NCI-H2029 (cell line): ENCODE data around the gene ANK3.

ENCODE experiments used
- DNase-seq: peaks from one replicate; lab custom pipeline; 2025; lab: John Stamatoyannopoulos, UW

ANK3 gene

DNA sequence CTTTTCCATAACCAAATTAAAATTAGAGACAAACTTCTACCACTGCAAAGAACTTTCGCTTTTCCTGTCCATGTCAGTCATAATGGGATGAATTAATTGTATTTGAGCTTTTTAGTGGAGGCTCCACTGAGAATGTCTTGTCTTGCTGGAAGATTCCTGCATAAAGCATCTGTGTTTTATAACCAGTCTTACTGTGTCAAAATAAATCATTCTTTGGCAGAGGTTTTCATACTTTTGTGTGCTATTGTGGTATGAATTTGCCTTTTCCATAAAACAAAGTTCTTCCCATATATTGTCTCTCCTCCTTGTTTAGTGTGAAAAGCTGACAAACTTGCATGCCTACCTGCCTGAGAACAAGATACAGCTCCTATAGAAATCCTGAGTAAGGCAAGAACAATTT is 358.5 kb downstream of the ANK3 start:
- no peak for DNase-seq

DNA sequence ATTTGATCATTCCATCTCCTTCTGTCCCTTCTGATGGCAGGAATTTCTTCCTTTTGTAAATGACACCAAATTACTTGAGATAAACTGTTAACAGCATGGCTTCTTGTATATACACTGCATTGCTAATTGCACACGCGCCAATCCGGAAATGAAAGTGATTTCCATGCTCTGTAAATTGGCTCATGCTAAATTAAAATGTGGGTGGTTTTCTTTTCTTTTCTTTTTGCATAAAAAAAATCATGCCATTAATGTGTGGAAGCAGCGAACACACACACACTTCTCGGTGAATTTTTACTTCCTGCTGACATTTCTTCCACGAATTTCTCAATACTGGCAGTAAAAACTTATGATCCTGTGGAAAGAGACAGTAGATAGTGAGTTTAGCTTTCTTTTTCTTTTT is 360.2 kb downstream of the ANK3 start:
- DNase-seq, result no peak

DNA sequence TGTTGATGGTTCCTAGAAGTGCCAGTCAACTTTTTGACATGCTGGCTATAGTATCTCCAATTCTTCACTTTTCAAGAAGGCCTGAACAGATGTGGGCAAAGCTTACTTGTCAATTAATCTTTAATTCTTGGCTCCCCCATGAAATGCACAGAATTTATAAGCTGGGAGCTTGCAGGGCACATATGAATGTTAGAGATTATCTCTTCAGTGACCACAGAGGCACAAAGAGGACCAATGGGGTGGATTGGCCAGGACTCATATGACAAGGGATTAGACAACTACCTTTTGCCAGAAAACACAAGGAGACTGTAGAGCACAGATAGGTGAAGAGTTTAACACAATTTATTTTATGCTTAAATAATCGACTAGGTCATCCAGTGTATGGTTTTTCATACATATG is 361.6 kb downstream of the ANK3 start:
- no peak for DNase-seq

DNA sequence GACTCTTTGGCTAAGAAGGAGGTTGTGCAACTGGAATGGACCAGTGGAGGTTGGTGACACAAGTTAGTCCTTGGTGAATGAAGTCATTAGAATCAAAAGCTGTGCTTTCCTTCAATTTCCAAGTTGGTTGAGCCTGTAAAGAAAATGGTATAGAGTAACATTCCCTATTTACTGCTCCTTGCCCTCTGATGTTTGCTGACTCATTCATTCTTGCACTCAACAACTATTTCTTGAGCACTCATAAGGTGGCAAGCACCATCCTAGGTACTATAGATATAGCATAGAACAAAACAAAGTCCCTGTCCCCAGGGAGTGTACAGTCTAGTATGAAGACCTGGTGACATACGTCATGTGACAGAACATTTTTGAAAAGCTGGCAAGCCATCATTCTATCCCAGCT is 364.4 kb downstream of the ANK3 start:
- no peak for DNase-seq

DNA sequence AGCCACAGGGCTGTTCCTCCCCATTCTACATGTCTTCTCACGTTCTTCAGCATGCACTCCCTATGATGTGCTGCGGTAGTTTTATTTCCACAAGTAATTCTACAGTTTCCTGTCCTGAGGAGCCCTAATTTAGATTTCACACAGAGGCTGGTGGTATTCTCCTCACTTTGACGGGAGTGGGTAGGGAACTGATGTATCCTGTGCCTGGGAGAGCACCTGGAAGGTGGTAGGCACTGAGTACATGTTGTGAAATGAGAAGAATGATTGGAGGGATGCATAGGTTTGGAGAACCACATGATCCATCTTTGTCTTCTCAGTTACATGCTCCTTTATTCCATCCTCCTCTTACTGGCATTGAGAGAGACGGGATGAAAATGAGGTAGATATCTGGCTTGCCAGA is 365.2 kb downstream of the ANK3 start:
- DNase-seq, result no peak

DNA sequence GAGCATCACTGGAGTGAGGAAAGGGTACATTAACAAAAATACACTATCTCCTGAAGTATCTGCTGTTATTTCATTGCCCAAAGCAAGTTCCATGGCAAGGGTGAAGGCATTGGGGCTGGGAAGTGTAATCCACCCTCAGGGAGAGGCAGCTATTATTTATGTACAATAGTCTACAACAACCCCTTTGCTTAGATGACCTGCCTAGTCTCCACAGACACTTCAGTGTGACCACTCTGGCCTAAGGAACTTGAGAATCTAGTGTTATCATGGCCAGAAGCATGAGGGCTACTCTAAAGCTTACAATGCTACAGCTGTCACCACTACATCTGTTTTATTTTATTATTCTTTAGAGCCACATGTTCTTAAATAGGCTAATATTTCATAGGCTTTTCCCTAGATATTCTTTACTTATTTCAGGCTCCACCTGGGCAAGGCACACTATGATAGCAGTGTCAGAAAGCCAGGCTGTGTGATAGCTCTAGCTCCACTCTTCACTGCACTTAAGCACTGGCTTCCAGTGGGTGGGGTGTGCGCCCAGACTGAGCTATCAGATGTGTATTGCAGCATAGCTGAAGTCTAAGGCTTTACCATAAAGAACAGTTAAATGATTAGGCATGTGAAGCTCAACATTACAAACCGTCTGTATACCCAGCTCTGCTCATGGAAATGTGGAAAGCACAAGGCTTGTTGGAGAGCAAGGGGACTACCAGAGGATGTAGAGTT is 366.4 kb downstream of the ANK3 start:
- DNase-seq, result no peak

DNA sequence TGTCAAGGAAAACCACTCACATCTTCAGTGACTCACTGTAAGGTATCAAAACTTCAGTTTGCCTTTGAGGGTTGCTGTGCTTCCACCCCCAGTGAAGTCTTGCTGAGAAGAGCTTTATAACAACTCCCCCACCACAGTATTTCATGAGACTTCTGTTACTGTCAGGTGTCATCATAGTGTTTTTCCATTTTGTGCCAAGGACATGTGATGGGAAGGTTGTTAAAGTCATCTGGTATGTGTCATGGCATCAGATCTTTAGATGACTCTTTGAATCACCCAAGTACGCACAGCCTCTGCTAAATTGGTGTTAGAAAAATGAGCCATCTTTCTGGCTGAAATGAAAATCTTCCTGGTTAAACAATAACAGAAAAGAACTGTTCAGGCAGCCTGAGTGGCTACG is 368.3 kb downstream of the ANK3 start:
- DNase-seq, result no peak

DNA sequence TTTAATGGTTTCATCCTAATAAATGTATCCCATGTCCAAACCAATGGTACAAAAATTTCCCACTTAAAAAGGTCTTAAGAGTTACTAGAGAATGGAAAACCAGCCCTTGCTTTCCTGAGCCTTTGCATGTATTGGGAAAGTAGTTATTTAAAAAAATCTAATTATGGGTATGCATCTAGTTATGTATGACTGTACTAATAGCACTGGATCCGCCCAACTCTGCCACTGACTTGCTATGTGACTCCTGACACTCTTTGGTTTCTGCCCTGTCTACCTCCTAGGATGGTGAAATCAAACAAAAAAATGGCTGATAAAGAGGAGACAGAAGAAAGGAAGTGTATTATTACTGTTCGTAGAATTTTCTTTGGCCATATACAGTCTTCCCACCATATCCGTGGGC is 372.9 kb downstream of the ANK3 start:
- no peak for DNase-seq

DNA sequence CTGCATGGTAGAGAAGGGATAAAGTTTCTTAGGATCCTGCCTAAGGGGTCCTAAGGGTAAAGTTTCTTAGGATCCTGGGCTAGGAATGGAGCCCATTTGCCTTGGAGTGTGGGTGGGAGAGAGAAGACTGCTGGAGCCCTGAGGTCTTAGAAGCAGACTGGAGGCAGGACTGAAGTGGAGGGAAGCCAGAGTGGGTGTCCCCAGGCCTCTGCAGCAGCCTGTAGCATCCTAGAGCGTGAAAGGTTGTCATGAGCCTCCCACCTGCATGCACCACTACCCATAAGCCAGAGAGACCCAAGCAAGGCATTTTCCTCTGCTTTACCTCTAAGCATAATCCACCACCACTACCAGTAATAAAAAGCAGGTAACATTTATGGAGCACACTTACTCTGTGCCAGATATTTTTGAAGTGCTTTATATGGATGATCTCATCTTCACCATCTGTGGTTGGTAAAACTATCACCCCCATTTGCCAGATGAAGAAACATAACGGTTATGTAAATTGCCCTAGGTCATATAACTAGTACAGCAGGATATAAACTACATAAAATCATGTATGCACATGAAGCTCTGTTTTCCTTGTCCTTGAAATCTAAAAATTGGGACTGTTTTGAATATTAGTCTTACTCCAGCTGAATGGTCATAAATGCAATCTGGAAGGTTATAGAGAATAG is 379.8 kb downstream of the ANK3 start:
- DNase-seq, result no peak

DNA sequence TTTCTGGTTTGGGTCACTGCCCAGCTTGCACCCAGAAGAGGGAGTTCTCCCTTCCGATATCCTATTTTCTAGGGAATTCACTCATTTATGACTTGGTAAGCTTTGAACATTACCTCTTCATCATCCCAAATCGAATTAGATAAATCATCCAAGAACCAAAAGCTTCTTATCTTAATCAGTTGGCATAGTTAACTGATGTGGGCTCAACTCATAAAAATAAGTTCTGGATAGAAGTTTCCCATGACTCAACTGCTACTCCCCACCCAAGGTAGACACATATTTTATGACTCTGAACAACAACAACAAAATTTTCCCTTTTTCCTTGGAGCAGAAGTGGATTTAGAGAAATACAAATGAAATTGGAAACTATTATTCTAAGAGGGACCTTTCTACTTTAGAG is 380.4 kb downstream of the ANK3 start:
- no peak for DNase-seq

DNA sequence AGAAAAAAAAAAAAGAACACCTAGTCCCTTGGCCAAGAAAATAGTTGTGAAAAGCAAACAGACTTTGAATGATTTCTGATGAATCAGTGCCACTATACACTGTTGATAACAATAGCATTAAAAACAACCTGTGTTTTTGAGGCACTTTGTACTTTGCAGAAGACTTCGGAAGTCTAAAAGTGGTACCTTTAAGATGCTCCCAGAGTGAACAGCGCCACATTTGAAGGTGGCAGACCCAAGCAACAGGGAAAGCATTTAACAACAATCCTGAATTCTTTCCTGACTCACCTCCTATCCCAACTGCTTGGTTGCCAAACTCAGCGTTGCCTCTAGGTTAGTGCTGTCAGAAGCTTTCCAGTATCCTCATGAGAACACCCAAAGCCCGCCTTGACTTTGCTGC is 380.9 kb downstream of the ANK3 start:
- no peak for DNase-seq

DNA sequence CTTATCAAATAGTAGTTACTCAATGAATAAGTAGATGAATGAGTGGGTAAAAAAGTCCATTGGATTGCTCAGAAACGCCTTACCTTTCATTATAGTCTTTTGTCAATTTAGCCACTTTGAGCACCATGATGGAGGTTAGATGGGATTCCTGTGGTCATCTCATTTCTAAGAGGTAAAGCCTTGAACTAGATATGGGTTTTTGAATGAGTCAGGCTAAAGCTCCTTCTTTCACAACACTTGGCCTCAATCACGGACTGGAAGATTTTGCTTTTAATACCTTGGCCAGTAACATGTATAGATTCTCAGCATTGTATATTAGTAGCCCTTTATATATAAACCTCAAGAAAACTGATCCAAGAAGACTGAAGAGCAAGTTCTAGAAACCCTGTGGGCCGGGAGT is 383.6 kb downstream of the ANK3 start:
- no peak for DNase-seq

DNA sequence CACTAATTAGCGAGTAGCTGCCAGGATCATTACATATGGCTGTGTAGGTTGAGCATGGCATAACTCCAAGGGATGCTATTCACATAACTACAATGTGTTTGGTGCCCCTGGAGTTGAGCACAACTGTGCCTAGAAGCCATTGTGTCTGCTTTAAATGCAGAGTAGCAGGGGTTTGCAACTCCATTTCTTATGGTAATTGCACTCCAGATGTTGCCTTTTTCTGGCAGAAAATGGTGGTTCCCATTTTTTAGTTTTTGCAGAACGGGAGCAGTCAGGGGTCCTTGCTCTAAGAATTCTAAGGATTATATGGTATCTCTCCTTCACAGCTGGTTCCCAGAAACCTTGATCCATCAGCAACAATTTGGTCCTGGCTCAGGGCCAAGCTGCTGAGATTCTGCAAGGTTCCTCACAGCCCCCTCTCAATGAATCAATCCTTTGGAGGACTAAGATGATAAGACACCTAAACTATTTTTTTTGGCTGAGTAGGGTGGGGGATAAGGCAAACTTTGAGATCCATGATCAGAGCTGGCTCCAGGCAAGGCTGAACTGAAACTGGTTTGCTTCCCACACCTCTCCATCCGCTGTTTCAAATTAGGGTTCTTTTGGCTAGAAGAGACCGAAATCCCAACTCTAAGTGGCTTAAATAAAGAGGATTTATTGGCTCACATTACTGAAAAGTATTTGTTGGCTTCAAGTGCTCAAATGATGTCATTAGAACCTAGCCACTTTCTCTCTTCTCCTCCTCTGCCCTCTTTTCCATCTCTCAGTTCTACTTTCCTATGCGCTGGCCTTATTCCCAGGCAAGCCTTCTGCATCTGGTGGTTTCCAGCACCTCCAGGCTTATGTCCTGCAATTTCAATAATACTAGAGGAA is 385.8 kb downstream of the ANK3 start:
- no peak for DNase-seq

DNA sequence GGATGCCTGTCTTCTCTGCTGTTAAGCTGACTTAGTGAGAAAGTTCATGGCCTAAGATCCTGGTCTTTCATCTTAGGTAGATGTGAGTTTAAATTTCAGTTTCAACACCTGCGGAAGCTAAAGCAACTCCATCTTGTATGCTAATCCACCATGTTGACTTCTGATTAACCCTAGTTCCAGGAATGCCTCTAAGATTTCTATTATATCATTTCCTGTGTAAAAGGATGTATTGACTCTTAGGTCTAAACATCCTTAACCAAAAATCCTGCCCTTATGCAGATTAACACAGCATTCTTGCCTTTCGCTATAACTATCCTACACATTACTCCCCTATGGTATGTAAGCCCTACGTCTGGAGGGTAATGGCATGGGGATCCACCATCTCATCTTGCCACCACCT is 388.9 kb downstream of the ANK3 start:
- DNase-seq, result no peak

DNA sequence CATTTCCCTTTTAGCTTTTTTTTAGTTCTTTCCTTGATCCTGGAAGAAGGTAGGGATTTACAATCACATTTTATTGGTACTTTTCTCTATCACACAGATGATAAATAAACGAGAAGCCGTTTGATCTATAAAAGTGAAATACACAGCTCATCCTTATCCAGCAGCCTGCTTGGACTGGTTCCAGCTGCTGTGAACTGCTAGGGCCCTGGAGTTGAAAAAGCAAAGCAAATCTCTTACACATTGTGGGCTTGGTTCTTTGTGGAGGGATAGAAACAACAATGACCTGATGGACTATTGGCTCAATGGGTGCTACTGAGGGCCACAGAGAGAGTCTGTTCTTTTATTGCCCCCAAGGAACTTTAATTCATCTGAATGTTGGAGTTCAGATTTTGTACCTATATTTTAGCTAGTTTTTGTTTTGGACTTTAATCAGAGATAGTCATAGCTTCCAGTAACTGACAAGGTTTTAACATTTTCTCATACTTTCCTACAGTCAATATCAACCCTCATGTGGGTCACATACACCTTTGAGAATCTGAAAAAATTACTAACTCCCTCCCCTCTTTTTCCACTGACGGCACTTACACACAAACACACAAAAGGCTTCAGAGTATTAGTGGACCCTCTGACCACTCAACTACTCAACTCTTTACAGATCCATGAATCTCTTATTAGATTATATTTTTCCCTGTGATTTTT is 391.7 kb downstream of the ANK3 start:
- no peak for DNase-seq

DNA sequence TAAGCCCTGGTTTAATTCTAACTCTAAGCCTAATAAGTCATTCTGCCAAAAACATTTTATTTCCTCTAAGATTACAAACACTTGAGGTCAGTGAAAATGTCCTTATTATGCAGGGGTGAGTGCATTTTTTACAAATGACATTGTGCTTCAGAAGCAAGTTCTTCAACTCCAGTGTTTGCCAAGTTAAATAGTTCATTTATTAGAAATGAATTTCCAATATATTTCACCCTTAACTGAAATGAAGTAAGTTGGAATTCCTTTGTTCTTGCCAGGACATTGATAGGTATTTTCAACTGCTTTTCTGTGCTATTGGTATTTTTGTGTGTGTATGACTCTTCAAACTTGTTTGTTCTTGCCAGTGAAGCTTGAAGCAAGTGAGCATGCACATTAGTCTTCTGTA is 393.8 kb downstream of the ANK3 start:
- no peak for DNase-seq

DNA sequence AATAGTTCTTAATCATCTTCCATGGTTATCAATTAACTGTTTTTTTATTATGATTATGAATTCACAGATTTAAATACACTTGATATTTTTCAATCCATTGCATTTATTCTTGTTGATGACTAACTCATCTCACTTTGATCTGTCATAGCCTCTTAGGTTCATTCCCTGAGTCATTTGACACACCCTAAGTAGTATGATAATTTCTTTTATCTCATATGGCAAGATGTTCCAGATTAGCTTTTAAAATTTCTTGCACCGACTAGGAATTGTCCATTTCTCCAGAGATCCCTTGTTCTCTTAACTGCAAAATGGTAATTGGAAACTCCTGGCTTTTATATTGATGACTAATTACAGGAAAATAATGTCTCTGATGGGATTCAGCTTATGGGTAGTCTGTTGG is 395.7 kb downstream of the ANK3 start:
- DNase-seq, result no peak

DNA sequence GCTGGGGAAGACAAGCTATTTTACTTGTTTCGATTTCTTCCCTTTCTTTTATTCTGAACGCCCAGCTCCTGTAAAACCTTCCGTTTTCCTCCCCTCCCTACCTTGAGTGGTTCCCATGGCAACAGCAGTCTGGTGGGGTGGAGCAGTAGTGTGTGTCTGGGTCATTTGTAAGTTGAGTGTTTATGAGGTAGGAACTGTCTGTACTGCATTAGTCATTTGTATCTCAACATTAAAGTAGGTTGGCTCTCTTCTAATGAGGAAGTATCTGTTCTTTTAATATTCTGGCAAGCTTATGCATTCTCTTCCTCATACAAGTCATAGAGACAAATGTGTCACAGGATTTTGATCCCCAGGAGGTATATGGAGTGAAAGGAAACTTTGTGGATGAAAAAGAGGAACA is 398.0 kb downstream of the ANK3 start:
- peak; percentile 86 for DNase-seq

DNA sequence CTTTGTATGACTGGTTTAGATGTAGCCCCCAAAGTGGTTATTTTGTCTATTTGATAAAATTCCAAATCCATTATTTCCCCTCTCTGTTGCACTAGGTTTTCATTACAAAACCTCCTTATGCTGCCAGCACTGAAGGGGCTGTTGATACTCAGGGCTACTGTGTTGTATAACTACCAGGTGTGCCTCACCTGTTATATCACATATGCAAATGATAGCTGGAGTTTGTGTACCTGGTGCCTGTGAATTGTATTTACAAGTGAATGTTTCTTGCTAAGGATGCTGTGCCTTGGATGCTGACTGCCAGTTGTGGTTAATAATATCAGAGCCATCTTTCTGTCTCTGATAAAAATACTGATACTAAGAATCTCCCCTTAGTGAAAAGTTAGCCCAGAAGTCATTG is 398.6 kb downstream of the ANK3 start:
- peak; percentile 71 for DNase-seq

DNA sequence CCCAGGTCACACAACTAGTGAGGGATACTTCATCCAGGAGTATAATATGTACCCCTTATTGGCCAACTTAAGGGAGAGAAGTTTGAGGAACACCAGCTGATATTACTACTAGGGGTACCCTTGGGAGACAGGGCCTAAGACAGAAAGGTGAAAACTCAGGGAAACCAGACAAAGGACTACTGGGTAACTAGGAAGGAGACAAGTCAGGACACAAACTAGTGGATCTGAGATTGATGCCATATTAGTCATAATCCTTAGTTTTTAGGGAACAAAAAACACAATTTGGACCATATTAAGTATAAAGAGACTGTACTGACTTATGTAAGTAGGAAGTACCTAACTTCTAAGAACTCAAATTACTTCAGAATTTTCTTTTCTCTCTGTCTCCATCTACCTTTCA is 404.0 kb downstream of the ANK3 start:
- no peak for DNase-seq

DNA sequence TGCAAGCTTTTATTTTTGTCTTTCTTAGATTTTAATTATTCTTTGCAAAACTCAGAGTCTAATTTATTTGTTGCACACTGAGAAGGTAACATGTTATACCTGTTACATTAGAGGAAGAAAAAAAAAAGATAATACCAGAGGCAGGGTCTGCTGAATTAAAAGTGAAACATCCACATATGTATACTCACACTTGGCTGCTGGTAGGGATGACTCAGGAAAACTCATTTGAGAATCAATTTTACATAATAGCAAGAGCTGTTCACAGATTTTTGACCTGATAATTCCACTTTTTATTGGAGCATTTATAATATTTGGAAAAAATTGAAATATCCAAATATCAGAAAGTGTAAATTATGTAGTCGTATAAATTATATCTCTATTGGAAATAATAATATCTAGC is 405.3 kb downstream of the ANK3 start:
- no peak for DNase-seq

DNA sequence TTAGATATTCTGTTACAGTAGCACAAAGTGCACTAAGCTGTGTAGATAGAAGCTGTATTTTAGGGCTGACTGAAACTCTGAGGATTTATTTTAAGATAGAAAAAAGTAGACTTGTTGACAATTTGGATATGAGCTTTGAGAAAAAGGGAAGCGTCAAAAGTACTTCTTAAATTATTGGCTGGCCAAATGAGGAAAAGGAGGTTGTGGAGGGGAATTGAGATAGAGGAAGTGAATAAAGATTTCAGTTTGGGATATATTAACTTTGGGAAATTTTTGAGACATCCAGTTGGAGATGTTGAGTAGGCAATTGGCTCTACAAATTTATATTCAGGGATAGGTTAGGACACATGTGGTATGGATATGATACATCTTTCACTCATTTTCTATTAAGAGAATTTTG is 409.3 kb downstream of the ANK3 start:
- DNase-seq, result no peak

DNA sequence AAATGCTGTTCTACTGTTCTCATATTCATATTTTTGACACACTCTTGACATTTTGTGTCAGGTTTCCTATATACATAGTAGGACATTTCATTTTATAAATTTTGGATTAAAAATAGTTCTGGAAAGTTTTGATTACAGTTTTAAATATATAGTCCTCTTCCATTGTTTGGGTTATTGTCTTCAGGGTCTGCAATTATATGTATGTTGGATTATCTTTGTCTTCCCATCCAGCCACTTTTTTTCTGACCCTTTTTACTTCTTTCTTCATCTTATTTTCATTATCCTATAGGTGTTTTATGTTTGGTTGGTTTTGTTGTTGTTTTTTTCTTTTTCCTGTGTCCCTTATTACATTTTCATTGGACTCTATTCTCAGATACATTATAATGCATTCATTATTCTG is 412.2 kb downstream of the ANK3 start:
- no peak for DNase-seq
